DND-41 (cell line): Measurements from ENCODE around the gene TSC22D1.

Experiments used
- ATAC-seq: fragments of 200-7000 bp; cut with Tn5 transposase; 3 replicates; pipeline ENCODE4 v1.9.1; 2021; ENCODE audit warnings: low read depth; ENCODE audit not compliant: insufficient read depth
- DNase-seq: peaks from one replicate; pipeline ENCODE4 v3.0.0-alpha.2; 2020
- H2AFZ ChIP-seq: 2 replicates; pipeline ENCODE4 v1.6.0; 2012; ENCODE audit warnings: low read depth, low read length
- H3K27ac ChIP-seq: 2 replicates; pipeline ENCODE4 v1.5.1; 2012; ENCODE audit warnings: low read length, inconsistent platforms
- H3K27me3 ChIP-seq: fragments of 200-600 bp; sonication (generic); 2 replicates; pipeline ENCODE4 v1.6.0; 2012; ENCODE audit warnings: low read length, mild to moderate bottlenecking, inconsistent platforms; ENCODE audit not compliant: insufficient read depth, poor library complexity
- H3K36me3 ChIP-seq: 2 replicates; pipeline ENCODE4 v1.5.1; 2012; ENCODE audit warnings: low read length, inconsistent platforms; ENCODE audit not compliant: insufficient read depth
- H3K4me1 ChIP-seq: 2 replicates; pipeline ENCODE4 v1.5.1; 2012; ENCODE audit warnings: mild to moderate bottlenecking, low read length; ENCODE audit not compliant: insufficient read depth
- H3K4me2 ChIP-seq: 2 replicates; pipeline ENCODE4 v1.6.0; 2012; ENCODE audit warnings: mild to moderate bottlenecking, moderate library complexity, low read length, inconsistent platforms; ENCODE audit not compliant: insufficient read depth
- H3K4me3 ChIP-seq, 2 experiments: fragments of 200-600 bp in 1 of 2; shearing (Covaris generic) in 1 of 2; 2 replicates each; pipeline ENCODE4 v1.5.1; 2012 to 2016; ENCODE audit warnings: inconsistent platforms in 2 of 2, low read length in 2 of 2, mild to moderate bottlenecking in 2 of 2, low read depth in 1 of 2, moderate library complexity in 1 of 2
- H3K79me2 ChIP-seq: 2 replicates; pipeline ENCODE4 v1.6.0; 2012; ENCODE audit warnings: low read length, inconsistent platforms; ENCODE audit not compliant: insufficient read depth
- H3K9ac ChIP-seq: 2 replicates; pipeline ENCODE4 v1.6.0; 2012; ENCODE audit warnings: low read depth, mild to moderate bottlenecking, inconsistent platforms, low read length, moderate library complexity
- H3K9me3 ChIP-seq: 2 replicates; pipeline ENCODE4 v1.5.1; 2012; ENCODE audit warnings: low read length, moderate library complexity, mild to moderate bottlenecking, inconsistent platforms; ENCODE audit not compliant: insufficient read depth, severe bottlenecking
- H4K20me1 ChIP-seq: 2 replicates; pipeline ENCODE4 v1.6.0; 2012; ENCODE audit warnings: low read length; ENCODE audit not compliant: insufficient read depth
- CTCF ChIP-seq: IDR thresholded peaks from 2 replicates; pipeline ENCODE4 v1.5.1; 2012; ENCODE audit warnings: borderline replicate concordance, low read length, moderate library complexity, mild to moderate bottlenecking; ENCODE audit not compliant: poor library complexity, severe bottlenecking; ENCODE audit errors: extremely low read depth
- EZH2 ChIP-seq: IDR thresholded peaks from 3 replicates; pipeline ENCODE4 v1.6.1; 2012; ENCODE audit warnings: borderline replicate concordance, low read depth, mild to moderate bottlenecking, moderate library complexity, low read length, inconsistent platforms; ENCODE audit not compliant: severe bottlenecking

Gene TSC22D1

DNA sequence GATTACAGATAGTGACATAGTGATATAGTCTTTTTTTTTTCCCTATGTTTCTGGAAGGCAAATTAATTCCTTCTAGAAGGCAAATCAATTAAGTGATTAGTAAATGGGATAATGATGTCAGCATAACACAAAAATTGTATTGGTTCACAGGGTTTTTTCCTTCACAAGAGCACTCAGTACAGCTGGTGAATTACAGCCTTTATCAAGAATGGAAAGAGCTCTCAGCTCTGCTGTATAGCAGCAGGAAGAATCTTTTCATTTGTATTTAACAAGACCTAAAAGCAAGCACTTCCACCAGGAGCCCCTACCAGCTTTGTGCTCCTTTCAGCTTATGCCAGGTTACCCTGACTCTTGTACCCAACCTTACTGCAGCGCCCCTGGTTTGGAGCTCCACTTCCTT, 111.7 kb downstream of the TSC22D1 start:
- Histone ChIP-seq H3K4me2 (no peak overlapping the region), H3K4me1 (no peaks in the 10 kb centered on the region), H3K9me3 (peaks cover 4% of the 10 kb centered on the region), H3K79me2 (0 out of 2 replicates have a peak, but pooled peaks cover 2% of the 10 kb centered on the region), H3K27ac (no peak overlapping the region), H3K4me3 (no peak overlapping the region), H2AFZ (no peak overlapping the region), H3K9ac (no peak overlapping the region), H3K36me3 (peaks cover 4% of the 10 kb centered on the region), H3K27me3 (no peaks in the 10 kb centered on the region), H4K20me1 (no peaks in the 10 kb centered on the region)
- TF ChIP-seq EZH2 (no peak), CTCF (no peak)
- DNase-seq (no peak), ATAC-seq (no peak)

DNA sequence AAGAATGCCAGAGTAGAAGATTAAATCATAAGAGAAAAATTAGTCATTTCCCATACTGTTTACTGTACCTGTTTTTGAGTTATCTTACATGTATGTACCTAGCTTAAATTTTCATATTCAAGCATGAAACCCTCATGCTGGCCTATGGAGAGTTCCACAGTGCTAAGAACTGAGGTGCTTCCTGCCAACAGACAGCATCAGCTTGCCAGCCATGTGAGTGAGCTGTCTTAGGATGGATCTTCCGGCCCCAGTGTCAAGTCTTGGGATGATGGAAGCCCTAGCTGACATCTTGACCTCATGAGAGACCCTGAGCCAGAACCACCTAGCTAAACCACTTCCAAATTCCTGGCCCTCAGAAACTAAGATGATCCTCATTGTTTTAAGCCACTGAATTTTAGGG, 112.4 kb downstream of the TSC22D1 start:
- DNase-seq (no peak), ATAC-seq (no peak)
- Histone ChIP-seq H3K4me3 (no peak overlapping the region), H3K9me3 (peaks cover 9% of the 10 kb centered on the region), H3K36me3 (peaks cover 8% of the 10 kb centered on the region), H3K4me1 (no peaks in the 10 kb centered on the region), H3K9ac (no peak overlapping the region), H3K27ac (no peak overlapping the region), H3K27me3 (no peaks in the 10 kb centered on the region), H2AFZ (no peak overlapping the region), H3K79me2 (0 out of 2 replicates have a peak, but pooled peaks cover 2% of the 10 kb centered on the region), H3K4me2 (no peak overlapping the region), H4K20me1 (no peaks in the 10 kb centered on the region)
- TF ChIP-seq EZH2: no peak
- no peak for TF ChIP-seq CTCF

DNA sequence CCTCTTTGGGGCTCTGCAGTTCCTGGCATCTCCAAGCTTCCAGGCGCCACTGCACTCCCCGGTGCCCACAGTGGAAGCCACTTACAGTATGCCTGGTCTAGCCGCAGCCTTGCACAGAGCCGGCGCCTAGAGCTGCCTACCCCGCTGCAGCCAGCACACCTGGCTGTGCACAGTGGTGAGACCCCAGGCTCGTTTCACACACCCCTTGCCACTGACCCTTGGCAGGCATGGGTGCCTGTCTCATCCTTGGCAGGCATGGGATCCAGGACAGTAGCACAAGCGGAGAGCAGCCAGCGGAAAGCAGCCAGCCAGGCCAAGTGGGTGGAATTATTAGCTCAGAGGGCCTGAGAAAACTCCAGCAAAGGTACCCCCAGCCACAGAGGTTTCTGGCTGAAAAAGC, 116.5 kb downstream of the TSC22D1 start:
- Histone ChIP-seq H3K4me3 (no peak overlapping the region), H3K9ac (no peak overlapping the region), H3K4me1 (no peaks in the 10 kb centered on the region), H3K4me2 (no peak overlapping the region), H3K27ac (no peak overlapping the region), H3K27me3 (no peaks in the 10 kb centered on the region), H2AFZ (no peak overlapping the region), H4K20me1 (no peaks in the 10 kb centered on the region), H3K9me3 (peaks cover 9% of the 10 kb centered on the region), H3K79me2 (no peaks in the 10 kb centered on the region), H3K36me3 (peaks cover 8% of the 10 kb centered on the region)
- no peak for ATAC-seq
- TF ChIP-seq CTCF (no peak), EZH2 (no peak)
- DNase-seq: no peak
